Lower lobe of right lung (tissue), 2 donors: ENCODE measurements around the gene IGFBP1. TPM values are rescaled to one million over a fixed set of nuclear protein-coding genes. Genes with fewer than 3 reads are reported as not detected.

Experiments used
- ATAC-seq, 2 donors: fragments of 200-7000 bp; cut with Tn5 transposase; one replicate each; pipeline ENCODE4 v1.9.1; 2020 to 2022; ENCODE audit warnings: mild to moderate bottlenecking in 2 of 2, moderate library complexity in 2 of 2
- DNase-seq: peaks from one replicate; pipeline ENCODE4 v3.0.0-alpha.2; 2020
- H3K27ac ChIP-seq: fragments of 200-600 bp; one replicate; pipeline ENCODE4 v1.8.0; 2022
- H3K27me3 ChIP-seq: fragments of 200-600 bp; one replicate; pipeline ENCODE4 v1.8.0; 2022; ENCODE audit warnings: low read depth
- H3K36me3 ChIP-seq: fragments of 200-600 bp; one replicate; pipeline ENCODE4 v1.8.0; 2022; ENCODE audit warnings: mild to moderate bottlenecking
- H3K4me1 ChIP-seq: fragments of 200-600 bp; one replicate; pipeline ENCODE4 v1.8.0; 2022
- H3K4me3 ChIP-seq: fragments of 200-600 bp; one replicate; pipeline ENCODE4 v1.8.0; 2022; ENCODE audit warnings: mild to moderate bottlenecking
- H3K9me3 ChIP-seq: fragments of 200-600 bp; one replicate; pipeline ENCODE4 v1.8.0; 2022
- intact Hi-C: fragments of 100-400 bp; cut with DNase I; formaldehyde crosslinking; loops from one replicate; pipeline ENCODE4 v1.11.0; 2022
- total RNA-seq: library from RNA; stranded (reverse); fragmentation: NEBNext Ultra II Directional; extraction: Animal tissue kit (Norgen Biotek cat#: 25700); gene quantifications from one replicate; pipeline ENCODE4 v1.2.1, GENCODE V29; 2021
- TF ChIP-seq, protein P1 (sequence below): fragments of 200-600 bp; IDR thresholded peaks from one replicate; pipeline ENCODE4 v1.8.0; 2022; ENCODE audit warnings: antibody characterized with exemption, mild to moderate bottlenecking
- donor health status: DM: no; HTN: yes; CAD: no; lungs with severe emphysema.

Gene IGFBP1
- total RNA-seq, 1 donor from 2014 or later, result not detected

DNA sequence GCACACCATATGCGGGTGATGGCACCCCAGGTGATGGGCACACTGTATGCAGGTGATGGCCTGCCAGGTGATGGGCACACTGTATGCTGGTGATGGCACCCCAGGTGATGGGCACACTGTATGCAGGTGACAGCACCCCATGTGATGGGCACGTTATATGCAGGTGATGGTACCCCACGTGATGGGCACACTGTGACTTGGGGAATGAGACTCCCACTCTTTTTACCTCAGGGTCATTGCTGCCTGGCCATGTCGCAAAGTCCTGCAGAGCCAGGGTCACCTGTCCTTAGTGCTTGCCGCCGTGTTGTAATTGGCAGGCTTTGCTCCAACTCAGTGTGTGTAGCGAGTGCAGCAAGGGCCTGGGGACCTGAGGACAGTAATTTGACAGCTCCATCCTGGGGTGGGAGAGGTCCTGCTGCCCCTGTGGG, 7.8 kb upstream of the IGFBP1 start:
- no peak overlapping the region for H3K27ac ChIP-seq
- TF ChIP-seq, protein P1, sequence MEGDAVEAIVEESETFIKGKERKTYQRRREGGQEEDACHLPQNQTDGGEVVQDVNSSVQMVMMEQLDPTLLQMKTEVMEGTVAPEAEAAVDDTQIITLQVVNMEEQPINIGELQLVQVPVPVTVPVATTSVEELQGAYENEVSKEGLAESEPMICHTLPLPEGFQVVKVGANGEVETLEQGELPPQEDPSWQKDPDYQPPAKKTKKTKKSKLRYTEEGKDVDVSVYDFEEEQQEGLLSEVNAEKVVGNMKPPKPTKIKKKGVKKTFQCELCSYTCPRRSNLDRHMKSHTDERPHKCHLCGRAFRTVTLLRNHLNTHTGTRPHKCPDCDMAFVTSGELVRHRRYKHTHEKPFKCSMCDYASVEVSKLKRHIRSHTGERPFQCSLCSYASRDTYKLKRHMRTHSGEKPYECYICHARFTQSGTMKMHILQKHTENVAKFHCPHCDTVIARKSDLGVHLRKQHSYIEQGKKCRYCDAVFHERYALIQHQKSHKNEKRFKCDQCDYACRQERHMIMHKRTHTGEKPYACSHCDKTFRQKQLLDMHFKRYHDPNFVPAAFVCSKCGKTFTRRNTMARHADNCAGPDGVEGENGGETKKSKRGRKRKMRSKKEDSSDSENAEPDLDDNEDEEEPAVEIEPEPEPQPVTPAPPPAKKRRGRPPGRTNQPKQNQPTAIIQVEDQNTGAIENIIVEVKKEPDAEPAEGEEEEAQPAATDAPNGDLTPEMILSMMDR, result no peak
- H3K27me3 ChIP-seq, result peaks cover 6% of the 10 kb centered on the region
- no peaks in the 10 kb centered on the region for H3K36me3 ChIP-seq
- H3K9me3 ChIP-seq, result peaks cover 8% of the 10 kb centered on the region
- no peak overlapping the region for H3K4me3 ChIP-seq
- ATAC-seq (no peak), DNase-seq (no peak)
- H3K4me1 ChIP-seq, result no peaks in the 10 kb centered on the region
- intact Hi-C loops, result no loop called here

DNA sequence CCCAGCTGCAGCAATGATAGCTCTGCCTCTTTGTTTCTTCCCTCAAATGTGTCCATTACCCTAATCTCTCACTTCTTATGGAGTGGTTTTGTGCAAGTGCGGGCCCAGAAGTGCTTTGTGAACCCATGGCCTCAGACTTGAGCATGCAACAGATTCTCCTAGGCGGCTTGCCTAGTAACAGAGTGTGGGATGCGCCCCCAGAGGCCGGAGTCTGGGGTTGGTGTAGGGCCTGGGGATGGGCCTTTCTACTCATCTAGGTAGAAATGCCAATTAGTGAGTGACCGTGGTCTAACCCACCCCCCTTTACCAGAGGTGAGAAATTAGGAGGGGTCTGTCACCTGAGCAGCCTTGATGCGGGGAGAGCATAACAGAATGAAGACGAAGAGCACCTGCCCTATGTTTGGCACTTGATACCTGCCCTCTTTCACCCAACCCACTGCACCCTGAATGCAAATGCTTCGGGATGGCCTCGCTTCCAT, 7.0 kb upstream of the IGFBP1 start:
- Histone ChIP-seq H3K4me1 (no peaks in the 10 kb centered on the region), H3K4me3 (no peak overlapping the region), H3K9me3 (peaks cover 8% of the 10 kb centered on the region), H3K27ac (no peak overlapping the region), H3K36me3 (no peaks in the 10 kb centered on the region), H3K27me3 (peaks cover 13% of the 10 kb centered on the region)
- no peak for DNase-seq
- intact Hi-C loops, result no loop called here
- ATAC-seq, result no peak
- TF ChIP-seq, protein P1, result no peak

DNA sequence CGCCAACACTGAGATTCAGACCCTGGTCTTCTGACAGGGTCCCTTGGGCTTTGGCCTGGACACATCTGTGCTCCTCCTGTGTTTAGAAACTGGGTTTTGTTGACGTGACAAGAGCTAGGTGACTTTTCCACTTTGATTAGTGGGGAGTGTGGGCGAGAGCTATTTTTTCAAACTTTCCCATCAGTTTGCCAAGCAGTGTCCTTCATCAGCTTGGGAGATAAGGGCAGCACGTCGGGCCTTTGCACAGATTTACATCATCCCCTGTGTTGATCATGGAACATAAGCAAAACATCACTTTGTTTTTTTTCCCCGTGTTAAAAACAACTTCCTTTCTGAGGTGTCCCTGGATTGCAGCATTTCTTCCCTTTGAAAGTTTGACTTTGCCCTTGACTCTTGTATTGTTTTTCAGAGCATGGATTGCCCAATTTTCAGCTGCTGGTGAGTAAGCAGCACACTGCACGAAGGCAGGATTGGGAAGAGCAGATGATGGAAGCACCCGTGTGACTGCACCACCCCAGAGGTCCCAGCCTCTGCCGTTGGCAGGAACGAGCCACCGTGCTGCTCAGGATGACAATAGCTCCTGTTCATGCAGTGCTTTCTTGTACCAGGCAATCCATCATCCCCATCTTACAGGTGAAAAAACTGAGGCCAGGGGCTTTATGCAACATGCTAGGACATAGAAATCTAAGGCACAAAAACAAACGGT, 6.4 kb upstream of the IGFBP1 start:
- Histone ChIP-seq H3K9me3 (peaks cover 8% of the 10 kb centered on the region), H3K36me3 (no peaks in the 10 kb centered on the region), H3K4me3 (no peak overlapping the region), H3K4me1 (no peaks in the 10 kb centered on the region), H3K27me3 (peaks cover 19% of the 10 kb centered on the region), H3K27ac (no peak overlapping the region)
- TF ChIP-seq, protein P1, result no peak
- ATAC-seq, result no peak
- no peak for DNase-seq
- intact Hi-C loops, result no loop called here

DNA sequence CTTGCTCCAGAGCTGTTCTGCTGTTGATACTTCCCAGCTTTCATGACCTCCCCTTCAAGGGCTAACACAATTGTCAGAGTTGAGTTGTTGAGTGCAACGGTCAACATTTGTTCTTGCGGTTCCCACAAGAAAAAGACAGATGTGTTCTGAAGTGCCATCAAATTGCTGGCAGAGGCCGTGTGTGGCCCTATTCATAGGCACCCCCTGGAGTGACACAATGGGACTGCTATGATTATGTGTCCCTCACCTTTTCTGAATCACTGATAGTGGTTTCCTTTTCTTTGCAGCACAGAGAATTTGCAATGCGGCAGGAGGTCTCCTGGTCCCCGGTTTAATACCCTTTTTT, 5.8 kb upstream of the IGFBP1 start:
- DNase-seq, result no peak
- intact Hi-C loops, result no loop called here

DNA sequence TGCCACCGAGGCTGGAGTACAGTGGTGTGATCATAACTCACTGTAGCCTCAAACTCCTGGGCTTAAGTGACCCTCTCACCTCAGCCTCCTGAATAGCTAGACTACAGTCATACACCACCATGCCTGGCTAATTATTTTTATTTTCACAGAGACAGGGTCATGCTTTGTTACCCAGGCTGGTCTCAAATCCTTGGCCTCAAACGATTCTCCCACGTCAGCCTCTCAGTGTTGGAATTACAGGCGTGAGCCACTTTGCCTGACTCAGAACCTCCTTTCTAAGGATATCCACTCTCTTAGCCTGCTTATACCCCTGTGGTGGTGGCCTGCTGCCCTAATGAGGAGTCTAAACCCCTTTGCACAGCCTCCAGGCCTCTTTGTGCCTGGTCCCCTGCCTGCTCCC, 4.2 kb upstream of the IGFBP1 start:
- ATAC-seq, result no peak
- H3K27me3 ChIP-seq, result peaks cover 41% of the 10 kb centered on the region

More for the DNA sequence above, 5.8 kb upstream of the IGFBP1 start:
- Histone ChIP-seq H3K4me1 (no peaks in the 10 kb centered on the region), H3K27me3 (peaks cover 24% of the 10 kb centered on the region), H3K4me3 (no peak overlapping the region), H3K9me3 (peaks cover 8% of the 10 kb centered on the region), H3K27ac (no peak overlapping the region), H3K36me3 (no peaks in the 10 kb centered on the region)
- TF ChIP-seq, protein P1, result no peak
- no peak for ATAC-seq

More for the DNA sequence above, 4.2 kb upstream of the IGFBP1 start:
- H3K36me3 ChIP-seq, result no peaks in the 10 kb centered on the region
- no peak overlapping the region for H3K27ac ChIP-seq
- intact Hi-C loops, result no loop called here
- no peak overlapping the region for H3K4me3 ChIP-seq
- no peak for DNase-seq
- H3K4me1 ChIP-seq, result peaks cover 8% of the 10 kb centered on the region
- TF ChIP-seq, protein P1, result no peak
- no peaks in the 10 kb centered on the region for H3K9me3 ChIP-seq
